Measurements from ENCODE around the gene ANKRD6. TPM values are rescaled to one million over a fixed set of nuclear protein-coding genes. Genes with fewer than 3 reads are reported as not detected.

ANKRD6 gene
- polyA plus RNA-seq, 1 of the 3 experiments (the other 2 are of a cell fraction): 2.6 TPM

DNA sequence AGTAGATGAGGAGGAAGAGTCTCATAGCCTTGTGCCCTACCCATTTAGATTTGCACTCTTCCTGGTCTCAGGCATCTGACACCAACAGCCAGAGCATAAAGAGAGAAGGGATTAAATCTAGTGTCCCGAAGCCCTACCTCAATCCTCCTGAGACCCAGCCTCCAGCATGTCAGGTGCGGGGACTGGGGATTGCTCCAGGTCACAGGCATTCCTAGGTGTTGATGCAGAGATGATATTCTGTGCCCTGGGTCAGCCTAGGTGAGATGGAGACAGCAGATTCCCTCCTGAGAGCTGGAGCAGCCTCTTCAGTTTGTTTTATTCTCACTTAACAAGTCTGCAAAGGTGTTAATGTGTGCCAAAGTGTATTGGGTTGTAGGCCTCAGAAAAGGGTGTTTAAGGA is 89.8 kb downstream of the ANKRD6 start:
- Histone ChIP-seq H3K4me2 (no peak overlapping the region), H3K9me2 (no peaks in the 10 kb centered on the region), H3K27me3 (ENCODE audit: insufficient read depth) (no peaks in the 10 kb centered on the region), H3K9me3 (no peaks in the 10 kb centered on the region), H3K27ac (ENCODE audit: low read depth in 2 of 2, low read length in 1 of 2) (no peak overlapping the region), H3F3A (replicated peaks; ENCODE audit: insufficient read depth) (no peaks in the 10 kb centered on the region), H3K9ac (no peak overlapping the region), H4K20me1 (ENCODE audit: insufficient read depth) (no peaks in the 10 kb centered on the region), H3K36me3 (replicated peaks in 1 of 2; ENCODE audit: control insufficient read depth in 1 of 2, insufficient read depth in 2 of 2, low read length in 1 of 2) (no peaks in the 10 kb centered on the region), H3K79me2 (ENCODE audit: insufficient read depth) (no peaks in the 10 kb centered on the region), H3K4me3 (ENCODE audit: low read depth in 2 of 2, low read length in 1 of 2) (no peak overlapping the region), H3K4me1 (ENCODE audit: control insufficient read depth in 1 of 2, insufficient read depth in 2 of 2, low read depth in 1 of 2, low read length in 1 of 2) (no peaks in the 10 kb centered on the region), H2AFZ (ENCODE audit: low read depth) (no peak overlapping the region)
- TF ChIP-seq CTCF (IDR thresholded peaks at IDR 0.05) (no peak), SMC3 (IDR thresholded peaks at IDR 0.05; ENCODE audit: low read depth, low read length) (no peak), USF2 (IDR thresholded peaks at IDR 0.05; ENCODE audit: borderline replicate concordance, low read depth, low read length) (no peak), POLR2AphosphoS5 (IDR thresholded peaks at IDR 0.05; ENCODE audit: low read depth, low read length) (no peak), MEF2A (IDR thresholded peaks at IDR 0.05; ENCODE audit: borderline replicate concordance, low read depth) (no peak), FOXJ3 (CRISPR knock-in tag; IDR thresholded peaks at IDR 0.05) (no peak), GABPA (IDR thresholded peaks at IDR 0.05; ENCODE audit: low read depth) (no peak), TEAD4 (IDR thresholded peaks at IDR 0.05; ENCODE audit: borderline replicate concordance, insufficient read depth) (no peak), TCF12 (IDR thresholded peaks at IDR 0.05) (no peak), NFIC (IDR thresholded peaks at IDR 0.05; ENCODE audit: borderline replicate concordance) (no peak), EZH2phosphoT487 (IDR thresholded peaks at IDR 0.05; ENCODE audit: borderline replicate concordance, low read depth) (no peak), RCOR1 (IDR thresholded peaks at IDR 0.05; ENCODE audit: low read length) (no peak), FOXM1 (IDR thresholded peaks at IDR 0.05; ENCODE audit: low read depth) (no peak), CHD2 (IDR thresholded peaks at IDR 0.05; ENCODE audit: low read length, partially characterized antibody) (no peak)
- TF ChIP-seq, protein P1, sequence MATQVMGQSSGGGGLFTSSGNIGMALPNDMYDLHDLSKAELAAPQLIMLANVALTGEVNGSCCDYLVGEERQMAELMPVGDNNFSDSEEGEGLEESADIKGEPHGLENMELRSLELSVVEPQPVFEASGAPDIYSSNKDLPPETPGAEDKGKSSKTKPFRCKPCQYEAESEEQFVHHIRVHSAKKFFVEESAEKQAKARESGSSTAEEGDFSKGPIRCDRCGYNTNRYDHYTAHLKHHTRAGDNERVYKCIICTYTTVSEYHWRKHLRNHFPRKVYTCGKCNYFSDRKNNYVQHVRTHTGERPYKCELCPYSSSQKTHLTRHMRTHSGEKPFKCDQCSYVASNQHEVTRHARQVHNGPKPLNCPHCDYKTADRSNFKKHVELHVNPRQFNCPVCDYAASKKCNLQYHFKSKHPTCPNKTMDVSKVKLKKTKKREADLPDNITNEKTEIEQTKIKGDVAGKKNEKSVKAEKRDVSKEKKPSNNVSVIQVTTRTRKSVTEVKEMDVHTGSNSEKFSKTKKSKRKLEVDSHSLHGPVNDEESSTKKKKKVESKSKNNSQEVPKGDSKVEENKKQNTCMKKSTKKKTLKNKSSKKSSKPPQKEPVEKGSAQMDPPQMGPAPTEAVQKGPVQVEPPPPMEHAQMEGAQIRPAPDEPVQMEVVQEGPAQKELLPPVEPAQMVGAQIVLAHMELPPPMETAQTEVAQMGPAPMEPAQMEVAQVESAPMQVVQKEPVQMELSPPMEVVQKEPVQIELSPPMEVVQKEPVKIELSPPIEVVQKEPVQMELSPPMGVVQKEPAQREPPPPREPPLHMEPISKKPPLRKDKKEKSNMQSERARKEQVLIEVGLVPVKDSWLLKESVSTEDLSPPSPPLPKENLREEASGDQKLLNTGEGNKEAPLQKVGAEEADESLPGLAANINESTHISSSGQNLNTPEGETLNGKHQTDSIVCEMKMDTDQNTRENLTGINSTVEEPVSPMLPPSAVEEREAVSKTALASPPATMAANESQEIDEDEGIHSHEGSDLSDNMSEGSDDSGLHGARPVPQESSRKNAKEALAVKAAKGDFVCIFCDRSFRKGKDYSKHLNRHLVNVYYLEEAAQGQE (IDR thresholded peaks at IDR 0.05; ENCODE audit: low read depth, low read length): no peak
- TF ChIP-seq, protein P2, sequence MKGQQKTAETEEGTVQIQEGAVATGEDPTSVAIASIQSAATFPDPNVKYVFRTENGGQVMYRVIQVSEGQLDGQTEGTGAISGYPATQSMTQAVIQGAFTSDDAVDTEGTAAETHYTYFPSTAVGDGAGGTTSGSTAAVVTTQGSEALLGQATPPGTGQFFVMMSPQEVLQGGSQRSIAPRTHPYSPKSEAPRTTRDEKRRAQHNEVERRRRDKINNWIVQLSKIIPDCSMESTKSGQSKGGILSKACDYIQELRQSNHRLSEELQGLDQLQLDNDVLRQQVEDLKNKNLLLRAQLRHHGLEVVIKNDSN (IDR thresholded peaks at IDR 0.05; ENCODE audit: borderline replicate concordance, low read depth): no peak
- TF ChIP-seq, protein P3, sequence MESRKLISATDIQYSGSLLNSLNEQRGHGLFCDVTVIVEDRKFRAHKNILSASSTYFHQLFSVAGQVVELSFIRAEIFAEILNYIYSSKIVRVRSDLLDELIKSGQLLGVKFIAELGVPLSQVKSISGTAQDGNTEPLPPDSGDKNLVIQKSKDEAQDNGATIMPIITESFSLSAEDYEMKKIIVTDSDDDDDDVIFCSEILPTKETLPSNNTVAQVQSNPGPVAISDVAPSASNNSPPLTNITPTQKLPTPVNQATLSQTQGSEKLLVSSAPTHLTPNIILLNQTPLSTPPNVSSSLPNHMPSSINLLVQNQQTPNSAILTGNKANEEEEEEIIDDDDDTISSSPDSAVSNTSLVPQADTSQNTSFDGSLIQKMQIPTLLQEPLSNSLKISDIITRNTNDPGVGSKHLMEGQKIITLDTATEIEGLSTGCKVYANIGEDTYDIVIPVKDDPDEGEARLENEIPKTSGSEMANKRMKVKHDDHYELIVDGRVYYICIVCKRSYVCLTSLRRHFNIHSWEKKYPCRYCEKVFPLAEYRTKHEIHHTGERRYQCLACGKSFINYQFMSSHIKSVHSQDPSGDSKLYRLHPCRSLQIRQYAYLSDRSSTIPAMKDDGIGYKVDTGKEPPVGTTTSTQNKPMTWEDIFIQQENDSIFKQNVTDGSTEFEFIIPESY (IDR thresholded peaks at IDR 0.05; ENCODE audit: borderline replicate concordance, low read depth): no peak
- 31% methylated on average over 2 of the region's 2 CpGs for WGBS (ENCODE audit: low lambda C conversion rate)
- DNase-seq: no peak
- POLR2A ChIA-PET: no interaction called here
- CTCF ChIA-PET: interaction anchor here (1.2 kb wide), 1 partner anchor 13 kb away, joined by 4 read pairs; no protein-coding TSS in a partner anchor
